ENCODE data around the gene STXBP1. TPM values are rescaled to one million over a fixed set of nuclear protein-coding genes. Genes with fewer than 3 reads are reported as not detected.

STXBP1 gene
- total and polyA plus RNA-seq, 9 of the 15 experiments (the other 6 are each of a cell fraction or from before 2014, with no cell fraction given) = 4.6 to 35.1 (median 9.7) TPM

DNA sequence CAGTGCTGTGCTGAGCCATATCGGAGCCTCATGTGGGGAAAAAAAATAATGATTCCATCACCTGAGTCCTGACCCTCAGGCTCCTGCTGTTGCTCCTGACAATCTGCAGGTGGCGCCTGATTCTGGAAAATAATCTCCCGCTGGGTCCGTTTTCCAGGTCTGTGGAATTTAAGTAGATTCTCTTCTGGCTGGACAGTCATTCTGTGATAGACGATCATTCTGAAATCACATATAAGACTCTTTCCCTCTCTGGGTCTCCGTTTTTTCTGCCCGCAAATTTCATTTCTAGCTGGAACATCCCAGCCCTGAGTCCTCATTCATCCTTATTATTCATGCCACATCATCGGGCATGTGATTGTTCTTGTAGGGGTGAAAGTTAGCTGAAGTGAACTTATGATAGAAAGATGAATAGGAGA is 22.1 kb upstream of the STXBP1 start (continued):
- TF ChIP-seq TSHZ1 (CRISPR knock-in tag; IDR thresholded peaks at IDR 0.05) (no peak), PTRF (tag; IDR thresholded peaks at IDR 0.05) (no peak), ZNF12 (CRISPR knock-in tag; IDR thresholded peaks at IDR 0.05) (no peak), ETS2 (tag; IDR thresholded peaks at IDR 0.05; ENCODE audit: borderline replicate concordance, poor library complexity, severe bottlenecking) (no peak), ZNF143 (CRISPR knock-in tag; IDR thresholded peaks at IDR 0.05) (no peak), SREBF2 (CRISPR knock-in tag; IDR thresholded peaks at IDR 0.05) (no peak), TEAD2 (tag; IDR thresholded peaks at IDR 0.05) (no peak)
- TF ChIP-seq, protein P1, sequence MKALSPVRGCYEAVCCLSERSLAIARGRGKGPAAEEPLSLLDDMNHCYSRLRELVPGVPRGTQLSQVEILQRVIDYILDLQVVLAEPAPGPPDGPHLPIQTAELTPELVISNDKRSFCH (CRISPR knock-in tag; IDR thresholded peaks at IDR 0.05) = no peak
- TF ChIP-seq, protein P1 (tag; IDR thresholded peaks at IDR 0.05) = no peak

Measured in K562 (cell line).